Measurements from ENCODE around the gene MSL2.

GRCh38 chr3:136149667-136150066, 46.5 kb downstream of the MSL2 start:
- TF ChIP-seq POLR2A (IDR thresholded peaks at IDR 0.05) (no peak), CTCF (IDR thresholded peaks at IDR 0.05) (no peak)

Data from testis (tissue), 2 donors.